DOHH2 (cell line): ENCODE results near the gene TOMM6.

Experiments
- H3F3A ChIP-seq: fragments of 200-600 bp; sonication (generic), shearing (Covaris generic); 2 replicates; pipeline ENCODE4 v1.6.0; 2016; ENCODE audit warnings: antibody characterized with exemption, mild to moderate bottlenecking; ENCODE audit not compliant: control insufficient read depth, insufficient read depth
- H3K27ac ChIP-seq: fragments of 200-600 bp; sonication (generic); 2 replicates; pipeline ENCODE4 v1.5.1; 2014; ENCODE audit warnings: low read depth, mild to moderate bottlenecking, low read length, moderate library complexity
- H3K27me3 ChIP-seq: fragments of 200-600 bp; sonication (generic); 2 replicates; pipeline ENCODE4 v1.6.1; 2014; ENCODE audit warnings: mild to moderate bottlenecking, low read length, mixed read lengths; ENCODE audit not compliant: control insufficient read depth
- H3K36me3 ChIP-seq: fragments of 200-600 bp; sonication (generic); 2 replicates; pipeline ENCODE4 v1.6.1; 2014; ENCODE audit warnings: mild to moderate bottlenecking, low read length, moderate library complexity, mixed read lengths; ENCODE audit not compliant: control insufficient read depth
- H3K4me1 ChIP-seq: fragments of 200-600 bp; sonication (generic); 2 replicates; pipeline ENCODE4 v1.6.1; 2014; ENCODE audit warnings: mild to moderate bottlenecking, low read length, mixed read lengths; ENCODE audit not compliant: control insufficient read depth
- H3K4me2 ChIP-seq: fragments of 200-600 bp; sonication (generic); 2 replicates; pipeline ENCODE4 v1.6.0; 2014; ENCODE audit warnings: mild to moderate bottlenecking, low read length, moderate library complexity
- H3K4me3 ChIP-seq: fragments of 200-600 bp; sonication (generic); 2 replicates; pipeline ENCODE4 v1.5.1; 2014; ENCODE audit warnings: mild to moderate bottlenecking, low read length, mixed read lengths
- H3K79me2 ChIP-seq: fragments of 200-600 bp; sonication (generic); 2 replicates; pipeline ENCODE4 v1.6.1; 2014; ENCODE audit warnings: mild to moderate bottlenecking, low read length, mixed read lengths; ENCODE audit not compliant: control insufficient read depth
- H3K9me2 ChIP-seq: fragments of 200-600 bp; sonication (generic); replicated peaks from 2 replicates; pipeline ENCODE4 v1.6.1; 2014; ENCODE audit warnings: mild to moderate bottlenecking, low read length, mixed read lengths; ENCODE audit not compliant: control insufficient read depth
- H3K9me3 ChIP-seq: fragments of 200-600 bp; sonication (generic); 2 replicates; pipeline ENCODE4 v1.6.1; 2014; ENCODE audit warnings: antibody characterized with exemption, low read length, mixed read lengths; ENCODE audit not compliant: control insufficient read depth, insufficient read depth
- H4K20me1 ChIP-seq: fragments of 200-600 bp; sonication (generic); 2 replicates; pipeline ENCODE4 v1.6.0; 2014; ENCODE audit warnings: low read depth, mild to moderate bottlenecking, antibody characterized with exemption, low read length, moderate library complexity; ENCODE audit not compliant: control insufficient read depth, insufficient read depth
- CTCF ChIP-seq: fragments of 200-600 bp; sonication (generic); IDR thresholded peaks from one replicate; pipeline ENCODE4 v1.5.1; 2014; ENCODE audit warnings: antibody characterized with exemption, mild to moderate bottlenecking, low read depth, low read length; ENCODE audit not compliant: poor library complexity, severe bottlenecking
- EZH2phosphoT487 ChIP-seq: fragments of 200-600 bp; sonication (generic); IDR thresholded peaks from 2 replicates; pipeline ENCODE4 v1.6.1; 2017; ENCODE audit warnings: borderline replicate concordance, mild to moderate bottlenecking, antibody characterized with exemption, low read length, moderate library complexity, mixed read lengths

Gene TOMM6

GRCh38 chr6:41814629-41815028 lies 27.1 kb downstream of the TOMM6 start:
- Histone ChIP-seq H3F3A (peaks cover 3% of the 10 kb centered on the region), H3K9me2 (no peaks in the 10 kb centered on the region), H3K4me1 (peaks cover 15% of the 10 kb centered on the region), H3K27me3 (no peaks in the 10 kb centered on the region), H3K27ac (no peak overlapping the region), H3K4me2 (no peak overlapping the region), H3K79me2 (no peaks in the 10 kb centered on the region), H3K4me3 (no peak overlapping the region), H3K36me3 (no peaks in the 10 kb centered on the region), H4K20me1 (no peaks in the 10 kb centered on the region), H3K9me3 (no peaks in the 10 kb centered on the region)
- TF ChIP-seq EZH2phosphoT487, result no peak
- no peak for TF ChIP-seq CTCF

- Histone ChIP-seq H3K4me3 (no peak overlapping the region), H3K9me2 (no peaks in the 10 kb centered on the region), H3K9me3 (no peaks in the 10 kb centered on the region), H3K27ac (no peak overlapping the region), H3K27me3 (no peaks in the 10 kb centered on the region), H3K36me3 (no peaks in the 10 kb centered on the region), H3K4me1 (peaks cover 15% of the 10 kb centered on the region), H3K79me2 (no peaks in the 10 kb centered on the region), H3K4me2 (no peak overlapping the region), H3F3A (peaks cover 3% of the 10 kb centered on the region), H4K20me1 (no peaks in the 10 kb centered on the region)
- TF ChIP-seq EZH2phosphoT487, result no peak
- no peak for TF ChIP-seq CTCF
These were observed 28.1 kb downstream of the TOMM6 start for GRCh38 chr6:41815587-41815986.

GRCh38 chr6:41818271-41819054 lies 31.0 kb downstream of the TOMM6 start:
- peaks cover 3% of the 10 kb centered on the region for H3F3A ChIP-seq
- no peaks in the 10 kb centered on the region for H3K79me2 ChIP-seq
- H3K4me3 ChIP-seq, result no peak overlapping the region
- H3K36me3 ChIP-seq, result no peaks in the 10 kb centered on the region
- H4K20me1 ChIP-seq, result no peaks in the 10 kb centered on the region
- no peaks in the 10 kb centered on the region for H3K9me2 ChIP-seq
- no peaks in the 10 kb centered on the region for H3K9me3 ChIP-seq
- H3K4me2 ChIP-seq, result no peak overlapping the region
- no peak overlapping the region for H3K27ac ChIP-seq
- H3K27me3 ChIP-seq, result no peaks in the 10 kb centered on the region
- no peak for TF ChIP-seq EZH2phosphoT487
- TF ChIP-seq CTCF, result no peak
- peaks cover 15% of the 10 kb centered on the region for H3K4me1 ChIP-seq
